CD1c-positive myeloid dendritic cell (primary cell): ENCODE measurements around the gene GJC2.

Source experiments
- DNase-seq: peaks from one replicate; pipeline ENCODE4 v3.0.0-alpha.2; 2016; ENCODE audit errors: extremely low spot score

GJC2 gene

DNA sequence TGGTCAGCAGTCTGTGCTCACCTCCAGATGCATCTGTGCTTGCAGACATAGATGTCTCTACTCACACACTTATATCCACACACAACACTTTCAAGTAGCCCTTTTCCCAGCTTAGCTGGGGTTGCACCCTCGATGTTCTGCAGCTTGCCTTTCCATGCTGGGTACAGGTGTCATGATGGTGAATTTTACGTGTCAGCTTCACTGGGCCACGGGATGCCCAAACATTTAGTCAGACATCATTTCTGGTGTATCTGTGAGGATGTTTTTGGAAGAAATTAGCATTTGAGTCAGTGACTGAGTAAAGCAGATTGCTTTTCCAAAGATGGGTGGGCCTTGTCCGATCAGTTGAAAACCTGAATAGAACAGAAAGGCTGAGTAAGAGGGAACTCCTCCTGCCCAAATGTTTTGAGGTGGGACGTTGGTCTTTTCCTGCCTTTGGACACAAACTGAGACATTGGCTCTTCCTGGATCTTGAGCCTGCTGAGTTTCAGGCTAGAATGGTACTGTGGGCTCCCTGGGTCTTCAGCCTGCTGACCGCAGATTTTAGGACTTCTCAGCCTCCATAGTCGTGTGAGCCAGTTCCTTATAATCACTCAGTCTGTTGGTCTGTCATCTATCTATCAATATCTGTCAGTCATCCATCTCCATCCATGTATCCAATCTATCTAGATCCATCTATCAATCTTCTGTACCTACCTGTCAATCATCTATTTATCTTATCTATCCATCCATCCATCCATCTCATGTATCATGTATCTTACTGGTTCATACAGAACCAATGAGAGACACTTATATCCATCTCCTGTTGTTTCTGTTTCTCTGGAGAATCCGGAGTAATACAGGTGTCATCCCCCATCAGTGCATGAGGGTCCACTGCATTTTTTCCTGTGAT lies 45.4 kb downstream of the GJC2 start:
- DNase-seq: no peak

DNA sequence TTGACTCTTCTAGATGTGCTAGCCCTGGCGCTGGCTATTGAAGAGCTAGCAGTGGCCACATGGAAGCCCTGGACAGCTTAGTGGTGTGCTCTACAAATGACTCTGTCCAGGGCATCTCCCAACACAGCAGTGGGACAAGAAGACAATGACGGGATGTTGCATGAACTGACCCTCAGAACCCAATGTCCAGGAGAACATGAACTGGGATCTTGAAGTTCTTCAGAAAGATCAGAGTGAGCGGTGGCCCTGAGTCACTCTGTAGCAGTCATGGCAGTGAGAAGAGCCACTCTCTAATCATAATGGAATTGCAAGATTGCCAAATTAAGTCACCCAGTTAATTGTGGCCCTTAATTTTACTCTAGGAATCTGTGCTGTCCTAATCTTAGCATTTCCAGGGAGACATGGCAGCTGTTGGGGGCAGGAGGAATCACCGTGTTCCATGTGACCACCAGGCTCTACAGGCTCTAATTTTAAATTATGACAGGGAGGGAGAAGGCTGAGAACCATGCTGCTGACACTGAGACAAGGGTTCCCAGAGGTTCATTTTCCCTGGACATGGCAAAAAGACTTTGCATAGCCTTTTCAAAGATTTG lies 47.9 kb downstream of the GJC2 start:
- no peak for DNase-seq

DNA sequence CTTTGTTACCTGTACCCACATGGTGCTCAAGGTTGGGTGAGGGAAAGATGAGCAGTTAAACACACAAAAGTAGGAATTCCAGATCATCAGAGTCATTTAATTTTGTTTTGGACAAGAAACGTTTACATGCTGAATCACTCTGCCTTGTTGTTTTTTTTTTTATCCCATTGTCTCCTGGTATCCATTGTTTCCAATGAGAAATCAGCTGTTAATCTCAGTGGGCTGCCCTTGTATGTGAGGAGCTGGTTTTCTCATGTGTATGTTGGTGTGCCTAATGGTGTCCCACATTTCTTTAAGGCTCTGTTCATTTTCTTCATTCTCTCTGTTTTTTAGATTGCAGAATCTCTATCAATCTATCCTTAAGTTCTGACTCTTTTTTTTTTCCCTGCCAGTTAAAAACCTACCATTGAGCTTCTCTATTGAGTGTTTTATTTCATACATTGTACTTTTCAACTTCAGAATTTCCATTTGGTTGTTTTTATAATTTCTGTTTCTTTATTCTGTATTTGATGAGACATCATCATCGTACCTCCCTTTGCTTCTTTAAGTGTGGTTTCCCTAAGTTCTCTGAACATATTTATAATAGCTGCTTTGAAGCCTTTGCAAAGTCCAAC lies 49.4 kb downstream of the GJC2 start:
- DNase-seq: no peak

DNA sequence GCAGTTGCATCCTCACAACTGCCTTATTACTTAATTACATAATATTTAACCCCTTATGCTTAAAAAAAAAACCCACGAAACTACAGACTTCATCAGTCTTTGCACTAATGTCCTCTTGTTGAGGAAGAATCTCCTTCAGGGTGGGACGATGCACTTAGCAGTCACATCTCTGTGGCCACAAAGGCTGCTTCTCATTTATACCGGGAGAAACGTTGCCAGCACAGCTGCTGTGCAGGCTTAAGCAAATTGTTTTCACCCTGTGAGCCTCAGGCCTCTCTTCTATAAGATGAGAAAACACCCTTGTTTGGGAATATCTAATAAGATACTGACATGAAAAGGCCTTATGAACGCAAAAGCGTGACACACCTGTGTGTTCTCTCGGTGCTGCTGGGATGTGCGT lies 55.2 kb downstream of the GJC2 start:
- DNase-seq: no peak

DNA sequence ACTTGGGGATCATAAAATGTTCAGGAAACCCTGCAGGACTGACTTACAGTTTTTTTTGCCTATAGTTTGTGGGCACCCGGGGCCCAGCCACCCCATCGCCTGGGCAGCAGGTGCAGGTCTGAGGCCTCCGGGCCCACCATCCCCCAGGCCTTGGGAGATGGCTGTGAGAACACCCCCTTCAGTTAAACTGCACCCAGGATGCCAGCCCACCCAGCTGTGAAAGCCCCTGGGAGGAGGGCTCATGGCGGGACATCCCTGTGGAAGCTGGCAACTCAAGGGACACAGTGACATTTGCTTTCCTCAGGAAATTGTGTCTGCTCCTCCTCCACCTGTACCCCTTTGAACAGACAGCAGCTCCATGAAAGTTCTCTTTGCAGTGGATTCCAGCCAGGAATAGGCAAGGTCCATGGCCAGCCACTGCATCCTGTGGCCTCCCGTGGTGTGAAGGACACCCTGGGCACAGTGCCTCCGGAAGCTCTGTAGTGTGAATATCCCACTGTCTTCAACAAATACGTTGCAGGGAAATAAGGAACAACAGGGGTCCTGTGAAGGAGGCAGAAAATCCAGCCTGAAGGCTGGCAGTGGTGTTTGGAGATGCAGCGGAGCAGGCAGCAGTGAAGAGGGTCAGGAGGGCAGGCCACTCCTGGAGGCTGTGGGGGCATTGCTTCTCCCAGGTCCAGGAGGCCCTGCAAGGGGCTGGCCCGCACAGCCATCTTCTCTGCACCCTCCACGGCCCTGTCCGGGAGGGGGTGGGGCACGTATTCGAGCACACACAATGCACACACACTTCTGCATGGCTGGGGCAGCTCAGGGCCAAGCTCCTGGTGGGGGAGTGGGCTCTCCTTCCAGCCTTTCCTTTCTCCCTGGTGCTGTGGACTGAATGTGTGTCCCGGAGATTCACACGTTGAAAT lies 56.1 kb downstream of the GJC2 start:
- DNase-seq: no peak

DNA sequence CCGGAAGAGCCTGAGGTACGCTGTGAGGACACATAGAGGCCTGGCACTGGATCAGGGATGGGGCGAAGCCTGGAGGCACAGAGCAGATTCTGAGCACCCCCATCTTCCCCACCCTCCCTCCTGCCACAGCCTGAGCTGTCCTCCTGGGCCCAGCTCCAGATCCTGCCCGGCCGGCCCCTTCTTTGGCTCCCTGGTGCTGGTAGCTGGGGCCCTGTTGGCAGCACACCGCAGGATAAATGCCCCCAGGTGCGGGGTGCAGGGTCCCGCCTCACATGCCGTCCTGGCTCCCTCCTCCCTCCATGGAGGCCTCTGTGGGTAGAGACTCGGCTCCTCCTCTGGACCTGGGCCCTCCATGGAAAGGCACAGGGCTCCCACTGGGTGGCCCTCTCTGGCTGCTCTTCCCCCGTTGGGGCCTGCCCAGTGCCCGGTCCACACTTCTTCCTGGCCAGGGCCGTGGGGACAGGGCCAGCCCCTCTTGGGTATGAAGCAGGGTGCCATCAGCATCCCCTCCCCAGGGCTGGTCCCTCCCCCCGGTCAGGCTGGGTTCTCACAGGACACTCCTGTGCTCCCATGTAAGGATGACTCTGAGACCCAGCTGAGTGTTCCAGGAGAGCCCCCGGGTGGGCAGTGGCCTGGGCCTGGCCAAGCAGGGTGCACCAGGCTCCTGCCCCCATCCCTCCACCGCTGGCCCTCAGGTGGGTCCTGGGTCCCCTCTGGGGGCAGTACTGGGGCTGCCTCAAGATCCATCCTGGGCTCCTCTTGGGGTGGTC lies 57.0 kb downstream of the GJC2 start:
- DNase-seq: no peak

DNA sequence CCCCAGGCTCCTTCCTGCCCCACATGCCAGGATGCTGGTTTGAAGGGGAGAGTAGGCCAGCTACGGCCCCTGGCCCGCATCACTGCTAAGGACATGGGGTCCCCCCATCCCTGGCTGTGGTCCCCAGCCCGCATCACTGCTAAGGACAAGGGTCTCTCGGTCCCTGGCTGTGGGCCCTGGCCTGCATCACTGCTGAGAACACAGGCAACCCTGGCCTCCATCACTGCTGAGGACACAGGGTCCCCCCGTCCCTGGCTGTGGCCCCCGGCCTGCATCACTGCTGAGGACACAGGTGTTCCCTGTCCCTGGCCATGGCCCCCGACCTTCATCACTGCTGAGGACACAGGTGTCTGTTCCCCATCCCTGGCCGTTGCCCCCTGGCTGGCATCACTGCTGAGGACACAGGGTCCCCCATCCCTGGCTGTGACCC lies 57.7 kb downstream of the GJC2 start:
- DNase-seq: no peak

DNA sequence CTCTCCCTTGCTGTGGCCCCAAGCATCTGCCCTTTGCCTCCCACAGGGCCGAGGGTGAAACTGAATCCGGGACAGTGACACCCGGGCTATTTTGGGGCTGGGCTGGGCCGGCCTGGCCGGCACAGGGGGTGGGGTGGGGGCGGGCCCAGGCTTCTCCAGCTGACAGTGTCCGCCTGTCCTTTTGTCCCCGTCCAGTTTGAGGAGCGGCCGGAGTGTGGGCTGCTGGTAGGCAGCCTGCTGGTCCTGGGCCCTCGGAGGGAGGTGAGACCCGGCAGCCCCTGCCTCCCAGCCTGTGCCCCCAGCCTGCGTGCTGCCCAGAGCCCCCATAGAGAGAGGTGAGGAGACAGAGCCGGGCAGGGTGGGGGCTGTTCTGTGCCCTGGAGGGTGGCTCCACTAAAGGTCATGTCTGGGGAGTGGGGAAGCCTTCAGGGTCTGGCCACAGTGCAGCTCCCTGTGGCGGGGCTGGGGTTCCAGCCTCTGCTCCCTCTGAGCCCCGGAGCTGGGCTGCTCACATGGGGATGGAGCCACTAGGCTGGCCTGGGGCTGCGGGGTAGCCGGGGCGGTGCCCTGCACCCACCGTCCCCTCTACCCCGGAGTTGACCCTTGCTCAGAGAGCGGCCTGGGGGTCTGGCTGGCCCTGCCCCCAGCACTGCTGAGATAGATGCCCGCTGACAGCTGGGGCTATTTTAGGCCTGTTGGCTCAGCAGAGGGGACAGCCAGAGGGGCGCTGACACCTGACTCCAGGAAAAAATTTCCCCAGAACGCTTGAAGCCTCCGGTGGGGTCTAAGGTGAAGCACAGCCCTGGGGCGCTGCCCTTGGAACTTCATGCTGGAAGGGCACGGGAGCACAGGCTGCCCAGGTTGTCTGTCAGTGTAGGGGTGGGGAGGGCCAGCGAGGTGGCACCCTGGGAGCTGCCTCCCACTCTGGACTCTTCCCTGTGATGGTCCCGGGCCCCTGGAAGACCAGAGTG lies 58.4 kb downstream of the GJC2 start, which contains the start of gene OBSCN:
Gene OBSCN, plus strand, starts transcription at position 194 of the 971 bp plus-strand sequence. CDS start 3,740 bp downstream, outside the sequence.
- no peak for DNase-seq

DNA sequence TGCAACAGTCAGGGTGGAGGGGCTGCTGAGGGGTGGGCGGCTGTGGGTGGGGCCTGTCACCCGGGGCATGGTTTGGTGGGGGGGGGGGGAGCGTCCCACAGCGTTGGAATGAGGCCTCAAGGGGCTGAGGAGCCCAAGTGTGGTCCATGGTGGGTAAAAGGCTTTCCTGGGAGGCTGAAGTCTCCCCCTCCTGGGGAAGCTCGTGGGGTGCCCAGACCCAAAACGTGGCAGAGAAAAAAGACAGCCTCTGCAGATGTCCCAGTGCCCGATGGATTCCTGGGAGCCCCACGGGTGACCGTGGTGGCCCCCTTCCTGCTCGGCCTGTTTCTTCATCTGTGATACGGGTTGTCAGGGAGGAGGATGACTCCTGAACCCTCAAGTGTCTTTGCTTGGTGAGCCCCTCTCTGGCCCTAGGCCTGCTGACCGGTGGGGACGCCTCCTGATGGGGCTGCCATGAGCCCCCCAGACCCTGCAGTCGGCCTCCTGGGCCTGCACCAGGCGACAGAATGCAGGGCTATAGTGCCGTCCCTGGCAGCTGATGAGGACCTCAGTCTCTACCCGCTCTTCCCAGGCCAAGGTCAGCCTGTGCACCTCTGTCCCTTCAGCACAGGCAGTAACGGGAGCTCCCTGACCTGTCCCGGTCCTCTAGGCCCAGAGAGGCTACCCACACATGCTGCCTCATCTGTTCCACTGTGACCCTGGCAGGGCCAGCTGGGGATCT lies 59.3 kb downstream of the GJC2 start:
- no peak for DNase-seq
